HepG2 (cell line): ENCODE results near the gene PSMB10. TPM values are rescaled to one million over a fixed set of nuclear protein-coding genes. Genes with fewer than 3 reads are reported as not detected.

Experiments used
- ELF1 ChIP-seq: sonication (generic); formaldehyde crosslinking; IDR thresholded peaks from 2 replicates; pipeline ENCODE4 v1.4.0; 2020; ENCODE audit warnings: missing genetic modification reagents
- KDM1A ChIP-seq: IDR thresholded peaks from 2 replicates; pipeline ENCODE4 v1.6.1; 2016; ENCODE audit warnings: missing compliant biosample characterization
- SIX4 ChIP-seq: sonication (generic); formaldehyde crosslinking; IDR thresholded peaks from 2 replicates; pipeline ENCODE4 v1.4.0; 2020; ENCODE audit warnings: missing genetic modification reagents
- SNAPC2 ChIP-seq: sonication (generic); formaldehyde crosslinking; IDR thresholded peaks from 2 replicates; pipeline ENCODE4 v1.8.1; 2022; ENCODE audit warnings: mild to moderate bottlenecking, missing genetic modification reagents
- THAP11 ChIP-seq: IDR thresholded peaks from 2 replicates; pipeline ENCODE4 v1.6.1; 2016; ENCODE audit warnings: missing biosample characterization, missing genetic modification reagents
- ZBTB38 ChIP-seq: sonication (generic); formaldehyde crosslinking; IDR thresholded peaks from 2 replicates; pipeline ENCODE4 v1.5.1; 2020; ENCODE audit warnings: mild to moderate bottlenecking, missing genetic modification reagents
- ZFP36L2 ChIP-seq: sonication (generic); formaldehyde crosslinking; IDR thresholded peaks from 2 replicates; pipeline ENCODE4 v1.4.0; 2020; ENCODE audit warnings: missing genetic modification reagents
- ZNF446 ChIP-seq: sonication (generic); formaldehyde crosslinking; IDR thresholded peaks from 2 replicates; pipeline ENCODE4 v1.5.0; 2020; ENCODE audit warnings: mild to moderate bottlenecking, missing genetic modification reagents
- ZNF572 ChIP-seq: sonication (generic); formaldehyde crosslinking; IDR thresholded peaks from 2 replicates; pipeline ENCODE4 v1.5.1; 2020; ENCODE audit warnings: mild to moderate bottlenecking, missing genetic modification reagents
- ZNF678 ChIP-seq: sonication (generic); formaldehyde crosslinking; IDR thresholded peaks from 2 replicates; pipeline ENCODE4 v1.4.0; 2020; ENCODE audit warnings: mild to moderate bottlenecking, missing genetic modification reagents
- ZNF773 ChIP-seq: sonication (generic); formaldehyde crosslinking; IDR thresholded peaks from 2 replicates; pipeline ENCODE4 v1.4.0; 2020; ENCODE audit warnings: missing genetic modification reagents, borderline replicate concordance
- ZSCAN9 ChIP-seq: IDR thresholded peaks from 2 replicates; pipeline ENCODE4 v1.6.1; 2016; ENCODE audit warnings: borderline replicate concordance
- polyA plus RNA-seq, 8 experiments: library from polyadenylated mRNA; depleted of rRNA in 3 of 8; stranded (reverse) in 7 of 8; unstranded in 1 of 8; fragments of >200 nt; fragmentation: Illumina TruSeq in 4 of 8; extraction: Trizol in 4 of 8; gene quantifications; 2 replicates each; pipeline versions ENCODE4 v1.2.1 to v1.2.3, GENCODE V29; 2011 to 2016; ENCODE audit warnings: low read depth in 4 of 8, missing spikeins in 1 of 8, mixed read lengths in 1 of 8; ENCODE audit not compliant: insufficient read depth in 1 of 8
- total RNA-seq, 5 experiments: library from RNA; depleted of rRNA; stranded (reverse); fragments of >200 nt; fragmentation: Illumina TruSeq; extraction: Trizol; gene quantifications; 2 replicates each; pipeline ENCODE4 v1.2.3, GENCODE V29; 2016; ENCODE audit warnings: low read depth in 1 of 5
- TF ChIP-seq, protein P1 (sequence below): IDR thresholded peaks from 2 replicates; pipeline ENCODE4 v1.6.1; 2012; ENCODE audit warnings: inconsistent platforms
- TF ChIP-seq, protein P2 (sequence below): sonication (generic); formaldehyde crosslinking; conservative IDR thresholded peaks from 2 replicates; pipeline ENCODE4 v1.5.0; 2020; ENCODE audit warnings: missing genetic modification reagents
- TF ChIP-seq, protein P3 (sequence below): sonication (generic); formaldehyde crosslinking; IDR thresholded peaks from 2 replicates; pipeline ENCODE4 v1.5.0; 2020; ENCODE audit warnings: missing genetic modification reagents
- TF ChIP-seq, protein P4 (sequence below): sonication (generic); formaldehyde crosslinking; IDR thresholded peaks from 2 replicates; pipeline ENCODE4 v1.4.0; 2020; ENCODE audit warnings: mild to moderate bottlenecking, missing genetic modification reagents
- TF ChIP-seq, protein P5 (sequence below): sonication (generic); formaldehyde crosslinking; IDR thresholded peaks from 2 replicates; pipeline ENCODE4 v1.4.0; 2020; ENCODE audit warnings: missing genetic modification reagents; ENCODE audit errors: not compliant biosample characterization
- TF ChIP-seq, protein P6 (sequence below): sonication (generic); formaldehyde crosslinking; IDR thresholded peaks from 2 replicates; pipeline ENCODE4 v1.4.0; 2020; ENCODE audit warnings: missing genetic modification reagents, borderline replicate concordance
- TF ChIP-seq, protein P7 (sequence below): IDR thresholded peaks from 2 replicates; pipeline ENCODE4 v1.6.1; 2016; ENCODE audit warnings: mild to moderate bottlenecking, missing biosample characterization, missing genetic modification reagents

The PSMB10 gene
- total and polyA plus RNA-seq, 2 of the 13 experiments (the other 11 are each of a cell fraction or from before 2014, with no cell fraction given) = 12.7 to 65.9 TPM

DNA sequence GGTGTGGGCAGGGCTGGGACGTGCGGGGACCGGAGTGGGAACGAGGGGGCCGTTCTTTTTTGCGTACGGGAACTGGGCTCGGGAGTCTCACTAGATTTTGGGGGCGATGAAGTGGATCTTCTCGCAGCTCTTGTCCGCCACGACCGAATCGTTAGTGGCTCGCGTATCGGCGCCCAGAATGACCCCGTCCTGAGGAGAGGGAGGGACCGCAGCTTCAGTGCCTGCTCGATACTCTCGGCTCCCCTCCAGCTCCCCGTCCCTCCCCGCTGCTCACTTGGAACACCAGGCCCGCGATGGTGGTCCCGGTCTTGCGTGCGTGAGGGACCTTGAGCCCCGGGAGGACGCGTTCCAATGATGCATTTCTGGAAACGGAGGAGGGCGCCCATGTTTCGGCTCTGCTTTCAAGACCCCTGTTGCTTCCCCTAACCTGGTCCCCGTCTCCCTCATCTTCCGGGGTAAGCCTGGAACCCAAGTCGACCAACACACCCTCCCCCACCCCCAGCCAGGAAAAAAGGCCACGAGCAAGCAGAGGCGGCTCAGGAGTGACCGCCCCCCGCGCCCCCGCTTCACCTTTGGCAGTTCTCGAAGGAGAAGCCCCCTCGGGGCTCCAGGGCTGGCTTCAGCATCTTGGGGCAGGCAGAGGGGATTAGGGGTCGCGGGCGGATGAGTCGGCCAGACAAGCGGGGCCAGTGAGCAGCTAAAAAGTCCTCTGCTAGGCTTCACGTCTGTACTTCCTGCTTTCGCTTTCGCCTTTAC lies at the start of gene PSMB10 (continued):
- TF ChIP-seq ZSCAN9 (CRISPR knock-in tag) (no peak), ELF1 (CRISPR knock-in tag) (peak; percentile 56), SNAPC2 (CRISPR knock-in tag) (no peak), ZNF446 (CRISPR knock-in tag) (no peak; the same call in 1 of the 2 replicates), ZNF773 (CRISPR knock-in tag) (0 out of 2 replicates have a peak, but pooled peaks have one; percentile 52), ZNF678 (CRISPR knock-in tag) (no peak), SIX4 (CRISPR knock-in tag) (no peak; the same call in 1 of the 2 replicates), ZNF572 (CRISPR knock-in tag) (no peak), KDM1A (CRISPR knock-in tag) (no peak), ZFP36L2 (CRISPR knock-in tag) (no peak), THAP11 (CRISPR knock-in tag) (no peak), ZBTB38 (CRISPR knock-in tag) (no peak)
- TF ChIP-seq, protein P1, sequence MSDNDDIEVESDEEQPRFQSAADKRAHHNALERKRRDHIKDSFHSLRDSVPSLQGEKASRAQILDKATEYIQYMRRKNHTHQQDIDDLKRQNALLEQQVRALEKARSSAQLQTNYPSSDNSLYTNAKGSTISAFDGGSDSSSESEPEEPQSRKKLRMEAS = no peak
- TF ChIP-seq, protein P2, sequence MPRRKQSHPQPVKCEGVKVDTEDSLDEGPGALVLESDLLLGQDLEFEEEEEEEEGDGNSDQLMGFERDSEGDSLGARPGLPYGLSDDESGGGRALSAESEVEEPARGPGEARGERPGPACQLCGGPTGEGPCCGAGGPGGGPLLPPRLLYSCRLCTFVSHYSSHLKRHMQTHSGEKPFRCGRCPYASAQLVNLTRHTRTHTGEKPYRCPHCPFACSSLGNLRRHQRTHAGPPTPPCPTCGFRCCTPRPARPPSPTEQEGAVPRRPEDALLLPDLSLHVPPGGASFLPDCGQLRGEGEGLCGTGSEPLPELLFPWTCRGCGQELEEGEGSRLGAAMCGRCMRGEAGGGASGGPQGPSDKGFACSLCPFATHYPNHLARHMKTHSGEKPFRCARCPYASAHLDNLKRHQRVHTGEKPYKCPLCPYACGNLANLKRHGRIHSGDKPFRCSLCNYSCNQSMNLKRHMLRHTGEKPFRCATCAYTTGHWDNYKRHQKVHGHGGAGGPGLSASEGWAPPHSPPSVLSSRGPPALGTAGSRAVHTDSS = peak; percentile 59; the same call in 1 of the 2 replicates
- TF ChIP-seq, protein P3, sequence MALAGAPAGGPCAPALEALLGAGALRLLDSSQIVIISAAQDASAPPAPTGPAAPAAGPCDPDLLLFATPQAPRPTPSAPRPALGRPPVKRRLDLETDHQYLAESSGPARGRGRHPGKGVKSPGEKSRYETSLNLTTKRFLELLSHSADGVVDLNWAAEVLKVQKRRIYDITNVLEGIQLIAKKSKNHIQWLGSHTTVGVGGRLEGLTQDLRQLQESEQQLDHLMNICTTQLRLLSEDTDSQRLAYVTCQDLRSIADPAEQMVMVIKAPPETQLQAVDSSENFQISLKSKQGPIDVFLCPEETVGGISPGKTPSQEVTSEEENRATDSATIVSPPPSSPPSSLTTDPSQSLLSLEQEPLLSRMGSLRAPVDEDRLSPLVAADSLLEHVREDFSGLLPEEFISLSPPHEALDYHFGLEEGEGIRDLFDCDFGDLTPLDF (CRISPR knock-in tag) = no peak
- TF ChIP-seq, protein P4, sequence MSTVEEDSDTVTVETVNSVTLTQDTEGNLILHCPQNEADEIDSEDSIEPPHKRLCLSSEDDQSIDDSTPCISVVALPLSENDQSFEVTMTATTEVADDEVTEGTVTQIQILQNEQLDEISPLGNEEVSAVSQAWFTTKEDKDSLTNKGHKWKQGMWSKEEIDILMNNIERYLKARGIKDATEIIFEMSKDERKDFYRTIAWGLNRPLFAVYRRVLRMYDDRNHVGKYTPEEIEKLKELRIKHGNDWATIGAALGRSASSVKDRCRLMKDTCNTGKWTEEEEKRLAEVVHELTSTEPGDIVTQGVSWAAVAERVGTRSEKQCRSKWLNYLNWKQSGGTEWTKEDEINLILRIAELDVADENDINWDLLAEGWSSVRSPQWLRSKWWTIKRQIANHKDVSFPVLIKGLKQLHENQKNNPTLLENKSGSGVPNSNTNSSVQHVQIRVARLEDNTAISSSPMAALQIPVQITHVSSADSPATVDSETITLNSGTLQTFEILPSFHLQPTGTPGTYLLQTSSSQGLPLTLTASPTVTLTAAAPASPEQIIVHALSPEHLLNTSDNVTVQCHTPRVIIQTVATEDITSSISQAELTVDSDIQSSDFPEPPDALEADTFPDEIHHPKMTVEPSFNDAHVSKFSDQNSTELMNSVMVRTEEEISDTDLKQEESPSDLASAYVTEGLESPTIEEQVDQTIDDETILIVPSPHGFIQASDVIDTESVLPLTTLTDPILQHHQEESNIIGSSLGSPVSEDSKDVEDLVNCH (CRISPR knock-in tag) = no peak
- TF ChIP-seq, protein P5, sequence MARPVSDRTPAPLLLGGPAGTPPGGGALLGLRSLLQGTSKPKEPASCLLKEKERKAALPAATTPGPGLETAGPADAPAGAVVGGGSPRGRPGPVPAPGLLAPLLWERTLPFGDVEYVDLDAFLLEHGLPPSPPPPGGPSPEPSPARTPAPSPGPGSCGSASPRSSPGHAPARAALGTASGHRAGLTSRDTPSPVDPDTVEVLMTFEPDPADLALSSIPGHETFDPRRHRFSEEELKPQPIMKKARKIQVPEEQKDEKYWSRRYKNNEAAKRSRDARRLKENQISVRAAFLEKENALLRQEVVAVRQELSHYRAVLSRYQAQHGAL (CRISPR knock-in tag) = no peak
- TF ChIP-seq, protein P6, sequence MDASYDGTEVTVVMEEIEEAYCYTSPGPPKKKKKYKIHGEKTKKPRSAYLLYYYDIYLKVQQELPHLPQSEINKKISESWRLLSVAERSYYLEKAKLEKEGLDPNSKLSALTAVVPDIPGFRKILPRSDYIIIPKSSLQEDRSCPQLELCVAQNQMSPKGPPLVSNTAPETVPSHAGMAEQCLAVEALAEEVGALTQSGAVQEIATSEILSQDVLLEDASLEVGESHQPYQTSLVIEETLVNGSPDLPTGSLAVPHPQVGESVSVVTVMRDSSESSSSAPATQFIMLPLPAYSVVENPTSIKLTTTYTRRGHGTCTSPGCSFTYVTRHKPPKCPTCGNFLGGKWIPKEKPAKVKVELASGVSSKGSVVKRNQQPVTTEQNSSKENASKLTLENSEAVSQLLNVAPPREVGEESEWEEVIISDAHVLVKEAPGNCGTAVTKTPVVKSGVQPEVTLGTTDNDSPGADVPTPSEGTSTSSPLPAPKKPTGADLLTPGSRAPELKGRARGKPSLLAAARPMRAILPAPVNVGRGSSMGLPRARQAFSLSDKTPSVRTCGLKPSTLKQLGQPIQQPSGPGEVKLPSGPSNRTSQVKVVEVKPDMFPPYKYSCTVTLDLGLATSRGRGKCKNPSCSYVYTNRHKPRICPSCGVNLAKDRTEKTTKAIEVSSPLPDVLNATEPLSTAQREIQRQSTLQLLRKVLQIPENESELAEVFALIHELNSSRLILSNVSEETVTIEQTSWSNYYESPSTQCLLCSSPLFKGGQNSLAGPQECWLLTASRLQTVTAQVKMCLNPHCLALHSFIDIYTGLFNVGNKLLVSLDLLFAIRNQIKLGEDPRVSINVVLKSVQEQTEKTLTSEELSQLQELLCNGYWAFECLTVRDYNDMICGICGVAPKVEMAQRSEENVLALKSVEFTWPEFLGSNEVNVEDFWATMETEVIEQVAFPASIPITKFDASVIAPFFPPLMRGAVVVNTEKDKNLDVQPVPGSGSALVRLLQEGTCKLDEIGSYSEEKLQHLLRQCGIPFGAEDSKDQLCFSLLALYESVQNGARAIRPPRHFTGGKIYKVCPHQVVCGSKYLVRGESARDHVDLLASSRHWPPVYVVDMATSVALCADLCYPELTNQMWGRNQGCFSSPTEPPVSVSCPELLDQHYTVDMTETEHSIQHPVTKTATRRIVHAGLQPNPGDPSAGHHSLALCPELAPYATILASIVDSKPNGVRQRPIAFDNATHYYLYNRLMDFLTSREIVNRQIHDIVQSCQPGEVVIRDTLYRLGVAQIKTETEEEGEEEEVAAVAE (CRISPR knock-in tag) = peak; percentile 31; the same call in 1 of the 2 replicates
- TF ChIP-seq, protein P7, sequence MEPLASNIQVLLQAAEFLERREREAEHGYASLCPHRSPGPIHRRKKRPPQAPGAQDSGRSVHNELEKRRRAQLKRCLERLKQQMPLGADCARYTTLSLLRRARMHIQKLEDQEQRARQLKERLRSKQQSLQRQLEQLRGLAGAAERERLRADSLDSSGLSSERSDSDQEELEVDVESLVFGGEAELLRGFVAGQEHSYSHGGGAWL (CRISPR knock-in tag) = no peak
